NCI-H1930 (cell line): ENCODE results near the gene LINS1.
"Not testable (repeated sequence)": the region's sequence is repeated elsewhere in the genome, so short reads cannot be mapped to it uniquely, and the experiment has no call there.

Source experiments
- DNase-seq, 2 experiments: peaks; one replicate each; lab custom pipeline; 2025; lab: John Stamatoyannopoulos, UW

The LINS1 gene

DNA sequence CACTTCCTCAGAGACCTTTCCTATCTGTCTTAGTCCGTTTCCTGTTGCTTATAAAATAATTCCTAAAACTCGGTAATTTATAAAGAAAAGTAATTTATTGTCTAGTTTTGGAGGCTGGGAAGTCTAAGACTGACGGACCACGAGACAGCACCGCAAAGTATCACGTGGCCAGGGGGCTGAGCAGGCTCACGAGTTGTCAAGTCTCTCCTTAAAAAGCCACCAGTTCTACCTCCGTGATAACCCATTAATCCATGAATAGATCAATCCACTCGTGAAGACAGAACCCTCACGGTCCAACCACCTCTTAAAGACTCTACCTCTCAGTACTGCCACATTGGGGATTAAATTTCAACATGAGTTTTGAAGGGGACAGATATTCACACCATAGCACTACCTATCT lies 821 bp downstream of the LINS1 start:
- no peak for DNase-seq

DNA sequence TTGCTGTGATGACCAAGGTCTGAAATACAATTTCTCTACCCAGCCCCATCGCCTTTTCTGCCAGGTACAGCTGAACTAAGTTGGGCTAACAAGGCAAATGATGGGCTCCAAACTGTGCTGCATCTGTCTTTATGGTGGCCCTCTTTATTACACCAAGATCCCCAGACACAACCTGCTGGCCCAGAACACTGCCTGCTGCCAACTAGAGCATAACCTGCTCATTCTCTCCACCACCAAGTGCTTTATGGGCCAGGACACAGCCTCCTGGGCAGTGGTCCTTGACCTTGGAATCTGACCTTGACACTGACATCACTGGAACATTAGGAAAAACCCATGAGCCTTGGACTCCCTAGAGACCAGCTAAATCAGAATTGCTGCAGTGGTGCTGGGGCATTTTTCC lies 3.3 kb downstream of the LINS1 start:
- no peak for DNase-seq

DNA sequence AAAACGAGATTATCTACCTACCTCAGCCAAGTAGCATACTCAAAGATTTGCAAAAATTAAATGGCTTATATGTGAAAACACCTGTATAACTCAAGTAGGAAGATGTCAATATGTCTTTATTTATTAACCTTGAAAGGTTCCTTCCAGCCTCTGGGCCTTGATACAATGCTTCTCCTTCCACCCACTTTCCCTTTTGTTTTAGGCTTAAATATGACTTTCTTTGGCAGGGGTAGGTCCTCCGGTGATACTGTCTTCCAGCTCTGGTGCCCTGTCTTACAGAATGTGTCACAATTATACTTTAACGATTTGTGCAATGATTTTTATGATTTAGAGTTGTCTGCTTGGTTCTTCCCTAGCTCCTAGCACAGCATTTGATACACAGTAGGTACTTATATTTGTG lies 4.1 kb downstream of the LINS1 start:
- DNase-seq: no peak

DNA sequence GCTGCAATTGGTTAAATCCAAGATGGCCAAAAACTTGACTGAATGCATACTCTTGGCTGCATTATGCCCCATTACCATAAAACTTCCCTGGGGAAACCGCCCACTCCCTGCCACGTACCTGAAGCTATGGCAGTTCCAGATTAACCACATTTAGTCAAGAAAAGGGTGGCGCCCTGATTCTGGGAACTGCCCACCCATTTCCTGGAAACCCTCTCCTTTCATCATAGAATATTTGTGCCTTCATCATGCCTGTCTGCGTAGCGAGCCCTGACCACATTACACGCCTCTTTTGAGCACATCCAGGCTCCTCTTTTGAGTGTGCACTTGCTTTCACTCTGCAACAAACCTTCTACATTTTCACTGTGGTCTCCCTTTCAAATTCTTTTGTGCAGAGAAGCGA lies 5.2 kb downstream of the LINS1 start:
- DNase-seq: no peak

DNA sequence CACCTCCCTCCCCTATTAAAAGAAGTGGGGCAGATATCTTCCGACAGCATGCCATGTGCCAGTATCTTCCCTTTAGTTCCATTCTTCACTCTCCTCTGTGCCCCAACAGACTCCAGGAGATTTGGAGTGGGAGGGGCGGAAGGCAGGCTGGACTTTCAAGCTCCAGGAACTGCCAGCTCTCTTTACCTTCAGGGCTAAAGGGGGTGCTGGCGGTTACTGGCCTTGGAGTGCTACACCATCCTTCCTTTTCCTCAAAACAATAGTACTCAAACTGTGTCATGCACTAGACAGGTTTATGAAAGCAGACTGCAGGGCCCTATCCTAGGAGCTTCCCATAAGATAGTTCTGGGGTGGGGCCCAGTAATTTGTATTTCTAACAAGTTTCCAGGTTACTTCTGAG lies 6.0 kb downstream of the LINS1 start:
- no peak for DNase-seq

DNA sequence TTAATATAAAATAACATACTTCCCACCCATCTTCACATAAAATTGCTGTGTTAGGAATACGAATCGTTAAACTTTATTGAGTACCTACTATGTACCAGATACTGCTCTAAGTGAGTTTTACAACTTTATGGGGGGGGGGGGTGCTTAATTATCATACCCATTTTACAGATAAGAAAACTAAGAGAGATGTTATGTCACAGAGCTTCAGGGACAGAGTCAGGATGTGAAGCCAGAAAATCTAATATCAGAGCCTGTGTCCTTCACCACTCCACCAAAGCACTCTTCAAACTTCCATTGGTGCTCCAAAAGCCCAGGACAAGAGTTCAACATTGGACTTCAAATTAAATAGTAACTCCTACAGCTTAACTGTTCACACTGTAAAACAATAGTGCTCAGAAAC lies 8.6 kb downstream of the LINS1 start:
- no peak for DNase-seq

DNA sequence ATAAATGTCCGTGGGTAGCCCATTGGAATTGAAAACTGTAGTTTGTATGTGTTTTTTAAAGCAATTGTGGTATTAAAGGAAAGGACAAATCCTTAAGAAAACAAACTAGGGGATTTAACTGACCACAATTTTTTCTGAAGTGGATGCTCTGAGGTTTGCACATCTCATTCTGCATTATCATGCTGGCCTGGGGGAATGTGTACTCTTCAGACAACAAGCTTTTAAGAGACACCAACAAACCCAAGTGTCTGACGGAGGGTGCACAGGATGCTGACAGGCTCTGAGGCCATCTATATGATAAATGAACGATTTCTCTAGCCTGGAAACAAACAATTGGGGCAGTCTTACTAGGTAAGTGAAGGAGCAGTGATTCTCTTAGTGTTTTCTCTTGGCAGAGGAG lies 9.1 kb downstream of the LINS1 start:
- DNase-seq: no peak

DNA sequence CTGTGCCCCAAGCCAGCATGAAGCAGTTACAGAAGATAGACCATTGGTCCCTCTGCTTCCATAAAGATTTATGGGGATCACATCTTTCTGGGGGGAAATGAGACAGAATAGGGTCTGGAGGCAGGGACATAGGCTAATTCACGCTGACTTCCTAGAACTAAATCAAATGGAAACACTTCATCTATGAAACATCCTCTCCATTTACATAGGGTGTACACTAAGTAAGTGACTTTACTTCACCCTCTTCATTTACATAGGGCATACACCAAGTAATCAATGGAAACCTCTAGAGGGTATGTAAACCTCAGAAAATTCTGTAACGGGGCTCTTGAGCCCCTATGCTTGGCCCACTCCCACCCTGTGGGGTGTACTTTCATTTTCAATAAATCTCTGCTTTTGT lies 10.1 kb downstream of the LINS1 start:
- DNase-seq: no peak

DNA sequence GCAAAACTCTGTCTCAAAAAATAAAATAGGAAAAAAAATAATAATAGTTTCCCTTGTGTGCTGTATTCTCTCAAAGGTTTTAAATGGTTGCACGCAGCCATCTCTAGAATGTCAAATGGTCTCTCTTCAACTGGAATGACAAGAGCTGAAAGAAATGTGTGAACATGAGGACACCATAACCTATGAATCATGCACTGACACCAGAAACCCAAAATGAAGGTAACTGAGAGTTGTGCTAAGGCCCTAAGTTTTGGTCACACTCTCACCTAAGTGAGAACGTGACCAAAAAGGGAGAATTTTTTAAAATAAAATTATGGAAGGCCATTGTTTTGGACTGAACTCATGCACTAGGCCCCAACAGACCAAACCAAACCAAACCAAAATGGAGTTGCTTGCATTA lies 10.8 kb downstream of the LINS1 start:
- DNase-seq: not testable (repeated sequence)

DNA sequence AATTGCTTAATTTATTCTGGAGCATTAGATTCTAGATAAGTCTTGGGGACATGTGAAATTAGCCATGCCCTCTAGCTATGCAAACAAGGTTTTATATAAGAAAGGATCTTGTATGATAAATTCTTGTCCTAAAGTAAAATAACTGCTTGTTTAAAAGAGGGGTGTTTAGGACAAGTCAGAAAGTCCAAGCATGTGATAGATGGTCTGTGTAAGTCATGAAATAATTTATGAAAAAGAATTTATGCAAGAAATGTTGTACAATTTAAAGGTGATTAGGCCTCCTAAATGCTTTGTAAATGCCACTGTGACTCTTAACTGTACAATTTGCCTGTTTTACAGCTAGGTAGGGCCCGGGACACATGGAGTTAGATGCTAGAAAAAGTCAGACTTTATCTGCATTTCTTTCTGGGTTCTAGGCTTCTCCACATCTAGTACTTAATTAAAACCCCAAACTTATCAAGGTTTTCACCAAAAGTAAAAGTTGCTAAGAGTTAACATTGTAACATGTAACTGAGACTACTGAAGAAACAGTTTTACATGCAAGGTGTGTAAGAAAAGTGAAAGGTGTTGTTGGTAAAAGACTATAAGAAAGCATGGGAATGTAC lies 13.2 kb downstream of the LINS1 start:
- DNase-seq: no peak

DNA sequence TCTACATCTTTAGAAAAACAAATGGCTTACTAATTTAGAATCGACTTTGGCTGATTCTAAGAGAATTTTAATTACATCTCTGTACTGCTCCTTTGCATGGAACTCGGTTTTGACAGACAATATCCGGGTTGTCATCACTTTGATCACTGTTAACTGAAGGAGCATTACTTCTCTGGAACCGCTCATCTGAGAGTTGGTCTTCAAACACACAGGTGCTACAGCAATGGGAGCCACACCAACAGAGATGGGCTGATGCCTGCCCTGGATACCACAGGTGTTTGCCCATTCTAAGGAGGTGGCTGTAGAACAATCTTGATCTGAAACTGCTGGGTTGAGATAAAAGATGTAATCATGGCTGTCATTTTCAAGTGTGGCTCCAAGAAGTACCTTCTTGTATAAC lies 21.6 kb downstream of the LINS1 start:
- DNase-seq: no peak

DNA sequence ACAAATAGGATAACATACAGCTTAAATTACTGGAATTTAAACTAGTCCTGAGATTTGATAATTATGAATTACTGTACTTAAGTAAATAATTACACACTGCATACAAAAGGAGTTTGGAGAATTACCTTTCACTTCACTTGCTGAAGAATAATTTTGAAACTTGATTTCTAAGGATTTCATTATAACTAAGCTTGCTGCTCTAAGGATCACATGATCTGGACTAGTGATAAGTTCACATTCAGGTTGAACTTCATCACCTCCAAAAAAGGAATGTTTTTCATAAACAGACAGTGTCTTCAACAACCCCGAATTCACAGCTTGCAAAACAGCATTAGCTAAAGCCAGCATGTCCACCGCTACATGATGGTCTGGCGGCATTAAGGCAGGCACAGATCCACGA lies 28.5 kb downstream of the LINS1 start:
- DNase-seq: no peak

DNA sequence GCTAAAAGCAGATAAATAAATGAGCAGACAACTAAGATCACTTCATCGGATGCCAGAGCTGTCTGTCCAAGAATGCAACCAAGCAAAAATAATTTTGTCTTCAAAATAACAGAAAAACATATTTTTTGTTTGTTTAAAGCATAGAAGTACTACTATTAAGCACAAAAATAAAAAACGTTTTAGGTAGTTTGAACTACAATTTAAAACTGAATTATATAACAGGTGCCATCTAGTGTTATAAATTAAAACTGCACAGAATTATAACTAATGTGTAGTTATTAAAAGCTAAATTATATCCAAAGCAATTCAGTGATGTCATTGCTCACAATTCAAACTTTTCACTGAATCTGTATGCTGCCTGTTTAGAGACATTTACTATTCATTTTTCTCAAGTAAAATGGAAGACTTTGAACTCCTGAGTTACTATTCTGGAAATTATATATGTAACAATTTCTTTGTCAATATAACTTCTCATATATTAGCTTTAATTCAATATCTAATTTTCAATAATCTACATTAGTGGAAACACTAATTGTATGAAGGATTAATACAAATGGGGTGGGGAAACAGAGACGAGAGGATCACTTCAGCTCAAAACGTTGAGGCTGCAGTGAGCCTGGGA lies 29.5 kb downstream of the LINS1 start:
- DNase-seq: no peak

DNA sequence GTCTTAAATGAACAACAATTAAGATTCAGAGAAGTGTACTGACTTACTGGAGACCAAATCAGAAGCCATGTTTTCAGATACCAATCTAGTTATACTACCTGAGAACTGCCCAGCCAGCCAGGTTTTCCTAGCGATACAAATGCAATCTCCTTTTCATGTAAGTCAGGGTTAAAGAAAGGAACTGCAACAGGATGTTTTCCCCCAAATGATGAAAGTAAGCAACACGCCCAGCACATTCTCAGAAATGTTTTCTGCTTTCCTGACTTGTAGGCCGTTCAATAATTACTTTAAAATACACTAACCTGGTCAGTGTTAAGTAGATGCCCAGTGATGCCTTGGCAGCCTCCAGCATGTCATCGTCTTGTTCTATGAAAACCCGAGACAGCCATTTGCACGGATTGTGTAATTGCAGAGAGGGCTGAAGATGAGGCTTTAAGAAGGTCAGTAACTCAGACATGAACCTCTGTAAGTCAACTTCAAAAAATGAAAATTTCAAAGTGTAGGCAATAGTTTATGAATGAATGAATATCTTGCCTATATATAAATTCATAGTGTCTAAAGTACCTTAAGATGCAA lies 30.3 kb downstream of the LINS1 start:
- DNase-seq: no peak

DNA sequence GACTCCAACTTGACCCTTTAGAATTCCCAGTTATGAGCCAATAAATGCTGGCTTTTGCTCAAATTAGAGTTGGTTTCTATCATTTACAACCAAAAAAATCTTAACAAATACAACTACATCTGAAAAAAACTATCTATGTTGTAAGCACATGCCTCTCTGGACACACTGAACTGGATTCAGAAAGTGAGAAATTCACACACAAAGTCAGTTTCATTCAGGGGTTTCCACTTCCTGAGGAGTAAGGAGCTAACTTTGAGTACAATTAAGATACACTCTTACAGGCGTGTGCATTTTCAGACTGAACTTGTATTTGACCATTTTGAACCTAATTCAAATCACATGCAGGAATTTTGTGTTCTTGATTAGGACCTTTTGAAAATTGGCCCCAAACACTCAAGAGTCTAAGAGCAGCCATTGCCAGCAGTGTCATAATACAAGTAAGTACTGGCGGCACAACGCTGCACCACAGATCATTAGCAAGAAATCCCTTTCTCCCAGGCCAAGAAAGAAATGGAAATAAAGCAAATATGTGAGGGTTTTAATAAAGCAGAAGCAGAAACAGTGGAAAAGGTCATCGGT lies 31.2 kb downstream of the LINS1 start:
- DNase-seq: no peak

DNA sequence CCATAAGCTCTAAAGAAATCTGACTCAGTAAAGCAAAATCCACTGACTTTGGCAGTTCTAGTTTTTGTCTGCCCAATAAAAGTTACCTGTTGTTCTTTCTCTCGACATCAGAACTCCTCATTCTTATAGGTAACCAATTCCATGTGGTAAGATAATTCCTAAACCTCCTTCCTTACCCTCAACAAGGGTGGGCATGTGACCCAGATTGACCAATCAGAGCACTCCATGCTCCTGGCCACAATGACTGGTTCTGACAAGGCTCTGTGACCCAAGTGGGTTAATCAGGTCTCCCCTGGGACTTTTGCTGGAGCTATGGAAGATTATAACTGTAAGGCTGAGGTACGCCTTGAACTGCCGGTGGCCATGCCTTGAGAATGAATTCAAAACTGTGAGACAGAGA lies 31.7 kb downstream of the LINS1 start:
- no peak for DNase-seq

DNA sequence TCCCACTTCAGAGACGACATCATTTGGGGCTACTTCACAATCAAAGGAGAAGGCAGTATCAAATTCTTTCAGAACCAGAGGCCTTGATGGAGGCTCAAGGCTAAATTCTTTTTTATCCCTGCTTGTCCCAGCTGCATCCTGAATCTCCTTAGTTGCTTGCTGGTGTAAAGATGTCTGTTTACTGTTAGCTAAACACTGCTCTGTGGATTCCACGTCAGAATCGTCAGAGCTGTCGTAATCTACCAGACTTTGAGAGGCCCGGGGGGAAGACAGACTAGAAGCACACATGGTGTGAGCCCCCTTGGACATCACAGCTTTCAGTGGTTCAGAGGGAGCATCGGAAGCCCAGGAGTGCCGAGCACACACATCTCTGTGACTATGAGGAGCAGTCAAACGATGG lies 32.6 kb downstream of the LINS1 start:
- DNase-seq: no peak

DNA sequence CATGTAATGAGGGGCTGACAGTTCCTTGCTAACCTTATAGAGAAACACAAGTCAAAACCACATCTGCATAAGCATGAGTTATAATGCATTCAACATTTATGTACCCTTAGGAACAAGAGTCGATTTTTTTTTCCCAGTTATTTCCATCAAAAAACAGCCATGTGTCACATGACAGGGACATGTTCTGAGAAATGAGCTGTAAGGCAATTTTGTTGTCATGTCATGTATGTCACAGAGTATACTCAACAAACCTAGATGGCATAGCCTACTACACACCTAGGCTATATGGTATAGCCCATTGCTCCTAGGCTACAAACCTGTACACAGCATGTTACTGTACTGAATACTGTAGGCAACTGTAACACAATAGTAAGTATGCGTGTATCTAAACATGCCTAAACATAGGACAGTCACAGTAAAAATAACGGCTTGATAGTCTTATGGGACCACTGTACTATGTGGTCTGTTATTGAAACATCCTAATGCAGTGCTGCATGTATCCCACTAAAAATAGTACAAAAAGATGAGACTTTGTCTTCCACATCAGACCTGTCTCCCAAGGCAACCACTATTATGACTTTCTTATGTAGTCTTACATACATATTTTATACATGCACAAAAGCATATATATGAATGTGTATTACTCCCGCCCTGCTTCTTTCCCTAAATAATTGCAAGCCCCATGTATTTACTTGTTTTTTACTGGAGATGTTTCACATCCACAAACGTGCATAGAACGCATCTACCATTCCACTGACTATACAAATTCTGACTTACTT lies 34.9 kb downstream of the LINS1 start:
- no peak for DNase-seq

DNA sequence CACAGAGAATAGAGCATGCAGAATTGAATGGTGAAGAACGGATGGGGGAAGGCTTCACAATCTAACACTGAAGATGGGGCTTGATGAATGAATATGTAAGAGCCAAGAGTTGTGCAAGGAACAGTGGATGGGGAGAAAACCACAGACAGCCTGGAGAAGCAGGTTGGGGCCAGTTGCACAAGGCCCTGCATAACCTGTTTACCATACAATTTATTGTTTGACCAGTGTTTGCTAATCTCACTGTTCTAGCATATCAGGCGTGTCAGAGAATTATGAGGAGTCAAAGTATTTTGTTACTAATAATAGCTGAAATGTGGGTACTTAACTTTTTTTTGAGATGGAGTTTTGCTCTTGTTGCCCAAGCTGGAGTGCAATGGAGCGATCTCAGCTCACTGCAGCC lies 36.4 kb downstream of the LINS1 start:
- DNase-seq: no peak

DNA sequence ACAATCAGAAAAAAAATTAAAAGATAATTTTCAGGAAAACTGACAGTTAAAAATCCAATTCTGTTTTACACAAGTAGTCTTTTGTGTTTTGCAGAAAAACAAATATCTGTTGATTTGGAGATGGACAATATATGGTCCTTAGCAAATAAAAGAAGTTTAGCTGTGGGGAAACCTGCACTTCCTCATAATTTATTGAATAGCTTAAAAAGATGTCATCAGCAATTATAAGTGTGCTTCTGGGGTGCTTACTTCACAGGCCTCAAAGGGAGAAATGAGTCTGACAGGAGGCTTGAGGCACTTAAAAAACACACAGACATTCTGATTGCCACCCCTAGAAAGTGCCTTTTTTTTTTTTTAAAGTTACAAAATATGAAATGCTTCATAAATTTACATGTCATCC lies 41.7 kb downstream of the LINS1 start:
- DNase-seq: no peak

DNA sequence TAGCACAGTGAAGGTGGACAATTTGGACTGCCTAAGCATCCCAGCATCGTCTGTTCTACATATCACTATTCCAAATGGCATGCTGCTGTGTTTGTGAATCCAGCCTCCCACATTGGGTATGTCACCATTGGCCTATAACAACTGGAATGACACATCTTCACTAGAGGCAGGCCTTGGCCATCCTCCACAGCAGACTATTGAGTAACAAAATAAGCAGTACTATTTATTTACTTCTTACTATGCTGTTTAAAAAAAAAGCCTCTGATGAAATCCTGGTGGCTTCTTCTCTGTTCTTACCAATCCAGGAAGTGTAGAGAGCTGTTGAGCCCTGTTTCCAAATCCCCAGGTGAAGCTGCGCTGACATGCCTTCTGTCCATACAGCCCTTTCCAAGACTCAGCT lies 42.7 kb downstream of the LINS1 start:
- no peak for DNase-seq

DNA sequence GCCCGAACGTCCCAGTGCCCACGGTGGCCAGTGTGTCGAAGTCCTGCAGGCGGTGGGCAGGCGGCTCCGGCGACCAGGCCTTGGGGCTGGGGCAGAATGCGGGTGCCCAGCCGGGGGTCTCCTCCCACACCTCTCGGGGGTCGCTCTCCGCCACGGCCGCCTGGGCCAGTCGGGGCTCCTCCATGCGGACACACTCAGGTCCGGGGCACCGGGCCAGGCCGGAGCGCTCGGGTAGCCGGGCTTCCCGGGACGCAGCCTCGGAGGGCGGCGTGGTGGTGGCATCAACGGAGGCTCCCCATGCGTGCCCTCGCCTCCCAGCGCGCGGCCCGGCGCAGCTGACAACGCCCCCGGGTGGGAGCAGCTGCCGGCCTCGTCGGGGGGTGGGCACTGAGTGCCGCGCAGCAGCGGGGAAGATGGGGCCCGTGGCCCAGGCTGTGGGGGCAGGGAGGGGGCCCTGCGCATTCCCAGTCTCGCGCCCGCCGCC lies 43.2 kb downstream of the LINS1 start:
- DNase-seq: no peak

DNA sequence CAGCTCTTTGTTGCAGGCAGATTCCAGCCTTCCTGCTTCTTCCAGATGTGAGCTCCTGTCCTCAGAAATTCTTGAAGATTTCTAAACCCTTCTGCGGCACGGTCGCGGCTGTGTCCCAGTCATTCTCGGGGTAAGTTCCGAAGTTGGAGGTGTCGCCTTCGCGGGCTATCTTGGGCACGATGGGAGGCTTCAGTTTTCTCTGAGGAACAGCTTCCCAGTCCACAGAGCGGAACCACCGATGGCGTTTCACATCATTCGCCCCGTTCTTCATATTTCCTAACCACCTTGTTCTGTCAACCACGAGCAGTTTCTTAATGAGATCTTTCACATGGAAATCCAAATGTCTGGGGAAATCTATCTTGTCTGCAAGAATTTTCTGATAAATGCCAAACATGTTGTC lies 48.5 kb downstream of the LINS1 start:
- DNase-seq: no peak
